GM18951 (cell line): ENCODE data around the gene ST6GALNAC4.
"Not testable (repeated sequence)": the region's sequence is repeated elsewhere in the genome, so short reads cannot be mapped to it uniquely, and the experiment has no call there.

Experiments used
- POLR2A ChIP-seq: IDR thresholded peaks from 4 replicates; pipeline ENCODE4 v1.6.1; 2011; ENCODE audit warnings: mild to moderate bottlenecking; ENCODE audit not compliant: insufficient read length, insufficient read depth; ENCODE audit errors: extremely low read depth
- in situ Hi-C: fragments of 300-500 bp; cut with MboI; formaldehyde crosslinking; loops from one replicate; pipeline ENCODE4 v1.12.0; 2022; ENCODE audit warnings: low sequenced_read_pairs, mixed read lengths, inconsistent platforms; ENCODE audit not compliant: unreplicated experiment

ST6GALNAC4 gene

DNA sequence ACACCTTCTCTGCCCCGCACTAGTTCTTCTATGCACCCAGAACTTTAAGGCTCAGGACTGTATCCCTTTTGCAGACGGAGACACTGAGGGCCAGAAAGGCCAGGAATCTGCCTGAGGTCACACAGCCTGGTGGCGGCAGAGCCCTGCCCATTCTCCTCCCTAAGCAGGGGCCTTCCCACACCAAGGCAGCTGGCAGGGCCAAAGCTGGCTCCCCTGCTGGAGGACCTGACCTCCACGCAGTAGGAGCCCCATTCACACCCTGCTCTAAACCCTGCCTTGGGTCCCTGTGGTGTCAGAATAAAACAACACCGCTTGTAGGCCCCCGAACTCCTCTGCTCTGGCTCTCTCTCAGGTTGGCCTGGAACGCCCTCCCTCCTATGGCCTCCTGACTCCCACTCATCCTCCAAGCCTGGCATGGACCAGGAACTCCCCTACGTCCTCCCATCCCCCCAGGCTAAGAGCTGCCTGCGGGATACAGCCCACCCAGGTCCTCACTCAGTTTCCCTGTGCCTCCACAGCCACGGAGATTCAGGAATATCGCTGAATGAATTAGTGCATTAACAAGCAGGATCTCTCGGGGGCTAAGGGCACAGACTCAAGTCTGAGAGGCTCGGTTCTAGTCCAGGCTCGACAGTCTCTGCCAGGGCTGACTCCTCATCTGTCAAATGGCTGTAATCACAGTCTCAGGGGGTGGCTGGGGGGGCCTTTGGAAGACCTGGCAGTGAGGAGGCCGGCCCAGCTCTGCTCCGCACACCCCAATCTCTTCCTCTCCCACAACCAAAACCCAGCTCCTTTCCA, 20.2 kb downstream of the ST6GALNAC4 start:
- no peak for TF ChIP-seq POLR2A
- in situ Hi-C loops: no loop called here

DNA sequence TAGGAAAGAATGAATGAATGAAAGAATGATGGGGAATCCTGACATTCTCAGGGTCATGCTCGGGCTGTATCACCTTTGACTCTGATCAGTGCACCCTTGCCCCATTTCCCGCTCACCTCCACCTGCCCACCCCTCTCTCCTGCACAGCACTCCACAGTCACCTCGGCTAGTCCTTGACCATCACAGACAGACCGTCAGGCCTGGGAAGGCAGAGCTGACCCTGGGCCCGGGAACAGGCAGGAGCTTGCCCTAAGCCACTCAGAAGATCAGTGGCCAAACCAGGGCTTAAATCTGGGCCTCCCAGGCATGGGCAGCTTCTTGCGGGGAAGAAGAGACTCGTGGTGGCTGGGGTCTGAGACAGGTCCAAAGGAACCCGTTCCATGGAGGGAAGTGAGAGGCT, 21.0 kb downstream of the ST6GALNAC4 start:
- in situ Hi-C loops: no loop called here
- no peak for TF ChIP-seq POLR2A

DNA sequence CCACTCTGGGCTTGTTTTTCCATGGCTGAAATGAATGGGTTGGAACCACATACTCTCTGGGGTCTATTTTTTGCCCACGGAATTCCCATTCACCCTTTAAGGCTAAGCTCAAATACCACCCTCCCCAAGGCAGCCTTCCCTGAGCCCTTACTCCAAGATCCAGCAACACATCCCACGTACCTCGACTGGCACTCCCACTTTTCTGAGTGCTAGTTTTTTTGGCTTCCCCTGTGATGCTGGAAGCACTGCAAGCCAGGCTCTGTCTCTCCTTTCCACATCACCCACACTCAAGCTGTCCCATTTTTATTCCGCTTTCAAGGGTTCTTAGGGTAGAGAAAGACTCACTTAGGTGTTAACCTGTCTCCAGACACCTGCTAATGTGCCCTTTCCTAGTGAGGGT, 23.4 kb downstream of the ST6GALNAC4 start:
- in situ Hi-C loops: no loop called here
- TF ChIP-seq POLR2A: no peak

DNA sequence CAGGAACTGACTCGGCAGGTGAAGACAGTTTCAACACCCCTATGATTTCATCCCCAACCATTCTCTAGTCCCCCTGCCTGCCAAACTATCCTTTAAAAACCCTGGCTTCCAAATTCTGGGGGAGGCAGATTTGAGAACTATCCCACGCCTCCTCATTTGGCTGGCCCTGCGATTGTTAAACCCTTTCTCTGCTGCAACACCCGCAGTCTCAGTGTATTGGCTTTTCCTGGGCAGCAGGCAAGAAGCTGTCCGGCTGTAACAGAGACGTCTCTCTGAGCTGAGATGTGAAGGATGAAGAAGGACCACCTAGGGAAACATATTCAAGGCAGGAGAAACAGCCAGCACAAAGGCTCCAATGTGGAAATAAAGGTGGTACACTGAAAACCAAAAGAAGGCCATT, 24.0 kb downstream of the ST6GALNAC4 start:
- in situ Hi-C loops: no loop called here

DNA sequence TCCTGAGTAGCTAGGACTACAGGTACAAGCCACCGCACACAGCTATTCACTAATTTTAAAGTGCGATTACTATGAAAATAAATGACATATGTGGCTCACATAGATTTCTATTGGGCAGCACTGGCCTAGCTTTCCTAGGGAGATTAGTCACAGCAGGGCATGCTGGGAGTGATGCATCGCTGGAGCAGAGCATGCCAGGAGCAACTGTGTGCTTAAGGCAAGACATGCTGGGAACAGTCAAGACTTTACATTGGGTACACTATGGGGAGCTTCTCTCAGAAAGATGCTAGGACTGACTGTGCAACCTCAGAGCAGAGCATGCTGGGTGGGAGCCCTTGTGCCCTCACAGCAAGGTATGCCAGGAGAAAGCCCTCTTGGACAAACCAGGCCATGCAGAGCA, 26.8 kb downstream of the ST6GALNAC4 start:
- in situ Hi-C loops: no loop called here
- TF ChIP-seq POLR2A: no peak

More for the DNA sequence above, 24.0 kb downstream of the ST6GALNAC4 start:
- no peak for TF ChIP-seq POLR2A

DNA sequence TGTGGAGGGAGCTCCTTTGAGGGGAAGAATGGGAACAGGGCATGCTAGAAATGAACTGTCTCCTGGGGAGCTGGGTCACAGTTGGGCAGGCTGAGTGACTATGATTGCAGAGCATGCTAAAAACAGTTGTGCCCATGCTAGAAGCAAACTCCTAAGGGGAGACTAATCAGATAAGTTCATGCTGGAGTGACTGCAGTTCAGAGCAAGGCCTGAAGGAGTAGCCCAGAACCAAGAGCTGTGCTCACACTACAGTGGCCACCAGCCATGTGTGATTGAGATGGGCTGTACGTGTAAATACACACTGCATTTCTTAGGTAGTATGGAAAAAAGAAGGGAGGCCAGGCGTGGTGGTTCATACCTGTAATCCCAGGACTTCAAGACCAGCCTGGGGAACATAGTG, 29.0 kb downstream of the ST6GALNAC4 start:
- in situ Hi-C loops: no loop called here
- no peak for TF ChIP-seq POLR2A

DNA sequence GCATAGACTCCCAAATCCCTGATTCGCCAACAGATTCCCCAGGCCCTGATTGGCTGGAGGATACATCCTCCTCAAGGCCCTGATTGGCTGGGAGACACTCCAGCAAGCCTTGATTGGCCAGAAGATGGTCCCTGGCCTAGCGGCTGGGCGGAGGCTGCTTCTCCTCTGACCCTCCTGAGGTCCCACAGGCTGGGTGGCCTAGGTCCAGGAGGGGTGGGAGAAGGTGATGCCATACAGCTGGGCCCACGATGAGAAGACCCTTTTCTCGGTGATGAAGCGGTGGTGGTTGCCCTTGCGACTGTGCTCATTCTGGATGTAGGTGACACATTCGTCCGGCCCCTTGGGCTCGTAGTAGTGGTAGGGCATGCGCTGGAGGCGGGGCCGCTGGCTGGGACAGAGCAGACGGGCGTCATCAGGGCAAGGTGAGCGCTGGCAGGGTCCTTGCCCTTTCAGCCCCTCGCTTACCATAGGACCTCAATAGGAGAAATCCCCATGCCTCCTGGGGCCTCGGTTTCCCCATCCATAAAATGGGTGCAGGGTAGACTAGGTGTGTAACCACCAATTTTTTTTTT, 30.4 kb downstream of the ST6GALNAC4 start:
- in situ Hi-C loops: no loop called here
- TF ChIP-seq POLR2A: no peak

DNA sequence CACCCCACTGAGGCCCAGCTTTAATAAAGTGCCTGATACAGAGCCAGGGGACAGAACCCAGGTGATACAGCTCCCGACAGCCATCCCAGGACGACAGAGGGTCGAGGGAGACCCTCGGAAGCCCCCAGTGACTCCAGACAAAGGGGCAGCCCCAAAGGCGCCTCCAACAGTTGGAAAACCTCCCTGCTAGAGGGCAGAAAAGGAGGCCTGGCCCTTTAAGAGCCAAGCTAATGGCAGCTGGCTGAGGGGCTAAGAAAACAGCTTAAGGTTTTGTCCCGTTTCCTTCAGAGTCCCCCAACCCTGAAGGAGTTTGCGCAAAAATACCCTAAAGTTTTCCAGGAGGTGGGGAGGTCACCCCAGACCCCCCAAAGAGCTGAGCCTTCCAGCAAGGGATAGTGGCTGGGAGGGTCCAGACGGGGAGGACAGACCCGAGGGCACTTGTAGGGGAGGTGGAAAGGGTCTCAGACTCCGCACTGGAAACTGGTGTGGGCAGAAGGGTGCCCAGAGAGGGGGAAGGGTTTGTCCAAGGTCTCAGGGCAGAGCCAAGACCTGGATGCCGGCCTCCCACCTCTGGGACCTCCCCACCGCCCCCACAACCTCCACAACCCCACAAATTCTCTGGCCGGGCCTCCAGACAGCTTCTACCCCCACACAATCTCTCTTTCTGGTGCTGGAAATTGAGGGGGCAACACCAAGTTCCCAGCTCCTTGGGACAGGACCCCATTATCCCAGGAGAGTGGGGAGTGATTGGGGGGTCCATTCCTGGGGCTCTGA, 31.1 kb downstream of the ST6GALNAC4 start:
- TF ChIP-seq POLR2A: no peak

DNA sequence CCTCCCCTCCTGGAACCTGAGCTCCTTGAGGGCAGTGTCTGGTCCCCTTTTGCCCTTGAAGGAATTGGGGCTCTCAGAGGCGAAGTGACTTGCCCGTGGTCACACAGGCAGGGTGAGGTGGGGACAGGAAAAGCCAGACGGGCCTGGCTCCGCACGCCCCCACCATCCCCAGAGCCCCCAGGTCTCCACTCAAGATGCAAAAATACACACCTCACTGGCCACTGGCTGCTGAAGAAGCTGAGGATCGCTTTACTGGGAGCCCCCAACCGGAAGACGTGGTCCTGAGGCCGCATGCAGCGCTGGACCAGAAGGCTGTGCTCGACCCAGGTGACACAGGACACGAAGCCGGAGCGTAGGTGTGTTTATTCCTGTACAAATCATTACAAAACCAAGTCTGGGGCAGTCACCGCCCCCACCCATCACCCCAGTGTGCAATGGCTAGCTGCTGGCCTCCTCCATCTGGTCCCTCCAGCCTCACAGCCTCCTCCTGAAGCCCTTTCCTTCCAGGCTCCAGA, 31.8 kb downstream of the ST6GALNAC4 start:
- in situ Hi-C loops: no loop called here
- TF ChIP-seq POLR2A: no peak

More for the DNA sequence above, 31.1 kb downstream of the ST6GALNAC4 start:
- in situ Hi-C loops: no loop called here

DNA sequence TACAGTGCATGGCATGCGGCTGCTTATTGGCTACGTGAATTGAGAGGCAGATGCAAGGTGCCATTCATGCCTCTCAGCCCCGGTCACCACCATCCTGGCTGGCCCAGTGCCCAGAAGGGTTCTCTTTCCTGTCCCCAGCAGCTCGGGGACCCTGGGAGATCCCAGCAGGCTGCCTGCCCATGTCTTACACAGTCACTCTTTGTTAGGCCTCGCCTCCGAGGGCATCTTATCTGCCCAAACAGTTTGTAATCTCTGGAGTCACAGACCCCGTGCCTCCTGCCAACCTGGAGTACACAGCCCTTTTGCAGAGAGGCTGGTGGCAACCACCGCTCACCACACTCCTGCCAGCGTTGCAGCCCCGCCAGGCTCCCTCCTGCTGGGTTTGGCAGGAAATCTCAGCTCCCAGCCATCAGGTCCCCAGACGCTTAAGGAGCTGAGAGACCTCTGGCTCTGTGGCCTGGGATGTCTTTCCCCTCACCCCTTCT, 32.4 kb downstream of the ST6GALNAC4 start:
- TF ChIP-seq POLR2A: no peak
- in situ Hi-C loops: no loop called here

DNA sequence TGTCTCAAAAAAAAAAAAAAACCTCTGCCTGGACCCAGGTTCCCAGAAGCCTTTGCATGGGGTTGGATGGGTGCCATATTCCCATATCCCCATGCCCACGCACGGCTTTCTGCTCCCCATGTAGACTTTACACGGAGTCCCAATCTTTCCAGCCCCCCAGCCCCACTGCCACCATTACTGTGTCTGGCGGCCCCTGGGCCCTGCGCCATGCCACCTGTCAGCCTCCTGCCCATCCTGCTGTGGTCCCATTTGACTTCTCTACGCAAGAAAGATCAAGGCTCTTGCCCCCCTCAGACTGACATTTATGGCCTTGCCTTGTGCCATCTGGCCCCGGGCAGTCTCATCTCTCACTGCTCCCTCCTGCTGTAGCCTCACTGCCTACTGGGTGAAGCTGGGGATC, 32.9 kb downstream of the ST6GALNAC4 start:
- in situ Hi-C loops: no loop called here
- no peak for TF ChIP-seq POLR2A

DNA sequence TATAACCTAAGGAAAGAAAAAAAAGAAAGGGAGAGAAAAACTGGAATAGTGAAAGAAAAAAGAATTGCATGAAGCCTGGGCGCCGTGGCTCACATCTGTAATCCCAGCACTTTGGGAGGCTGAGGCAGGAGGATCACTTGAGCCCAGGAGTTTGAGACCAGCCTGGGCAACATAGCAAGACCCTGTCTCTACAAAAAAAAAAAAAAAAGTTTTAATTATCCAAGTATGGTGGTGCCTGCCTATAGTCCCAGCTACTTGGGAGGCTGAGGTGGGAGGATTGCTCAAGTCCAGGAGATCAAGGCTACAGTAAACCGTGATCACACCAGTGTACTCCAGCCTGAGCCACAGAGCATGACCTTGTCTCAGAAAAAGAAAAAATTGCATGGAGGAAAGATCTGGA, 35.1 kb downstream of the ST6GALNAC4 start:
- in situ Hi-C loops: not testable (repeated sequence)

DNA sequence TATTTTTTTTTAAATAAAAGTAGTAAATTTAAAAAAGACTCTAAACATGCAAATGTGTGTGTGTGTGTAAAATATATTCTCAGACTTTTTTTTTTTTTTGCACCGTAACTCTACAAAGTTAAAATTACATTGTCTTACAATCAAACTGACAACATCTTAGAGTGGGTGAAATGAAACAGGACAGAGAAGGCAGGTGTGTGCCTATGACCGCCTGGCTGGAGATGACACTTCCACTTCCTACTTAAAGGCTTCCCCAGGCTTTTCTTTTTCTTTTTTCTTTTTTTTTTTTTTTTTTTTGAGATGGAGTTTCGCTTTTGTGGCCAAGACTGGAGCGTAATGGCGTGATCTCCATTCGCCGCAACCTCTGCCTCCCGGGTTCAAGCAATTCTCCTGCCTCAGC, 36.7 kb downstream of the ST6GALNAC4 start:
- in situ Hi-C loops: no loop called here
- TF ChIP-seq POLR2A: no peak
